HepG2 (cell line): ENCODE measurements around the gene CCDC6. TPM values are rescaled to one million over a fixed set of nuclear protein-coding genes. Genes with fewer than 3 reads are reported as not detected.

ENCODE experiments used
- BCL6 ChIP-seq: IDR thresholded peaks from 2 replicates; pipeline ENCODE4 v1.6.1; 2016; ENCODE audit warnings: missing genetic modification reagents, missing compliant biosample characterization
- DPF2 ChIP-seq: sonication (generic); formaldehyde crosslinking; IDR thresholded peaks from 2 replicates; pipeline ENCODE4 v1.4.0; 2020; ENCODE audit warnings: mild to moderate bottlenecking, low read depth, missing genetic modification reagents, borderline replicate concordance
- HMG20A ChIP-seq: IDR thresholded peaks from 2 replicates; pipeline ENCODE4 v1.6.1; 2016; ENCODE audit warnings: borderline replicate concordance
- KDM1A ChIP-seq: IDR thresholded peaks from 2 replicates; pipeline ENCODE4 v1.6.1; 2016; ENCODE audit warnings: missing compliant biosample characterization
- MATR3 ChIP-seq: sonication (generic); formaldehyde crosslinking; IDR thresholded peaks from 2 replicates; pipeline ENCODE4 v1.4.0; 2020; ENCODE audit warnings: missing genetic modification reagents
- MXI1 ChIP-seq: IDR thresholded peaks from 3 replicates; pipeline ENCODE4 v1.6.1; 2012; ENCODE audit warnings: low read depth, low read length, inconsistent platforms, borderline replicate concordance
- NAIF1 ChIP-seq: sonication (generic); formaldehyde crosslinking; IDR thresholded peaks from 2 replicates; pipeline ENCODE4 v1.5.0; 2020; ENCODE audit warnings: mild to moderate bottlenecking, missing genetic modification reagents, borderline replicate concordance
- NFKBIZ ChIP-seq: IDR thresholded peaks from 2 replicates; pipeline ENCODE4 v1.6.1; 2018; ENCODE audit warnings: missing genetic modification reagents, missing compliant biosample characterization
- NKX3-1 ChIP-seq: sonication (generic); formaldehyde crosslinking; IDR thresholded peaks from 2 replicates; pipeline ENCODE4 v1.5.0; 2020; ENCODE audit warnings: missing genetic modification reagents
- NRL ChIP-seq: sonication (generic); formaldehyde crosslinking; IDR thresholded peaks from 2 replicates; pipeline ENCODE4 v1.5.0; 2020; ENCODE audit warnings: missing genetic modification reagents, mild to moderate bottlenecking, moderate library complexity, borderline replicate concordance
- RELA ChIP-seq: sonication (generic); formaldehyde crosslinking; IDR thresholded peaks from 2 replicates; pipeline ENCODE4 v1.4.0; 2020; ENCODE audit warnings: missing genetic modification reagents
- SATB2 ChIP-seq: sonication (generic); formaldehyde crosslinking; IDR thresholded peaks from 2 replicates; pipeline ENCODE4 v1.5.0; 2020; ENCODE audit warnings: missing genetic modification reagents
- SNAPC5 ChIP-seq: sonication (generic); formaldehyde crosslinking; IDR thresholded peaks from 2 replicates; pipeline ENCODE4 v1.8.1; 2023; ENCODE audit warnings: mild to moderate bottlenecking, missing genetic modification reagents, borderline replicate concordance
- SP2 ChIP-seq: sonication (generic); formaldehyde crosslinking; IDR thresholded peaks from 2 replicates; pipeline ENCODE4 v1.5.1; 2020; ENCODE audit warnings: mild to moderate bottlenecking, missing genetic modification reagents
- TOE1 ChIP-seq: sonication (generic); formaldehyde crosslinking; IDR thresholded peaks from 2 replicates; pipeline ENCODE4 v1.4.0; 2020; ENCODE audit warnings: mild to moderate bottlenecking, missing genetic modification reagents
- ZMYM2 ChIP-seq: sonication (generic); formaldehyde crosslinking; IDR thresholded peaks from 2 replicates; pipeline ENCODE4 v1.8.0; 2022; ENCODE audit warnings: mild to moderate bottlenecking, missing genetic modification reagents
- ZNF230 ChIP-seq: sonication (generic); formaldehyde crosslinking; IDR thresholded peaks from 2 replicates; pipeline ENCODE4 v1.4.0; 2020; ENCODE audit warnings: mild to moderate bottlenecking, missing genetic modification reagents
- ZNF260 ChIP-seq: sonication (generic); formaldehyde crosslinking; IDR thresholded peaks from 2 replicates; pipeline ENCODE4 v1.4.0; 2020; ENCODE audit warnings: missing genetic modification reagents, low read depth, mild to moderate bottlenecking, borderline replicate concordance
- ZNF766 ChIP-seq: sonication (generic); formaldehyde crosslinking; IDR thresholded peaks from 2 replicates; pipeline ENCODE4 v1.5.0; 2020; ENCODE audit warnings: missing genetic modification reagents, borderline replicate concordance
- ZNF788 ChIP-seq: sonication (generic); formaldehyde crosslinking; IDR thresholded peaks from 2 replicates; pipeline ENCODE4 v1.5.0; 2020; ENCODE audit warnings: mild to moderate bottlenecking, missing genetic modification reagents, borderline replicate concordance
- ZNF816 ChIP-seq: sonication (generic); formaldehyde crosslinking; IDR thresholded peaks from 2 replicates; pipeline ENCODE4 v1.8.0; 2022; ENCODE audit warnings: missing genetic modification reagents, mild to moderate bottlenecking, borderline replicate concordance
- polyA plus RNA-seq, 8 experiments: library from polyadenylated mRNA; depleted of rRNA in 3 of 8; stranded (reverse) in 7 of 8; unstranded in 1 of 8; fragments of >200 nt; fragmentation: Illumina TruSeq in 4 of 8; extraction: Trizol in 4 of 8; gene quantifications; 2 replicates each; pipeline versions ENCODE4 v1.2.1 to v1.2.3, GENCODE V29; 2011 to 2016; ENCODE audit warnings: low read depth in 4 of 8, missing spikeins in 1 of 8, mixed read lengths in 1 of 8; ENCODE audit not compliant: insufficient read depth in 1 of 8
- total RNA-seq, 5 experiments: library from RNA; depleted of rRNA; stranded (reverse); fragments of >200 nt; fragmentation: Illumina TruSeq; extraction: Trizol; gene quantifications; 2 replicates each; pipeline ENCODE4 v1.2.3, GENCODE V29; 2016; ENCODE audit warnings: low read depth in 1 of 5
- TF ChIP-seq, protein P1 (sequence below): sonication (generic); formaldehyde crosslinking; conservative IDR thresholded peaks from 2 replicates; pipeline ENCODE4 v1.4.0; 2020; ENCODE audit warnings: missing genetic modification reagents
- TF ChIP-seq, protein P2 (sequence below): sonication (generic); formaldehyde crosslinking; IDR thresholded peaks from 2 replicates; pipeline ENCODE4 v1.4.0; 2020; ENCODE audit warnings: missing genetic modification reagents
- TF ChIP-seq, protein P3 (sequence below): sonication (generic); formaldehyde crosslinking; IDR thresholded peaks from 2 replicates; pipeline ENCODE4 v1.4.0; 2020; ENCODE audit warnings: missing genetic modification reagents
- TF ChIP-seq, protein P4 (sequence below): sonication (generic); formaldehyde crosslinking; IDR thresholded peaks from 2 replicates; pipeline ENCODE4 v1.8.0; 2022; ENCODE audit warnings: mild to moderate bottlenecking, missing genetic modification reagents; ENCODE audit not compliant: insufficient replicate concordance

The CCDC6 gene
- total and polyA plus RNA-seq, 2 of the 13 experiments (the other 11 are each of a cell fraction or from before 2014, with no cell fraction given), result 17.9 to 18.3 TPM

DNA sequence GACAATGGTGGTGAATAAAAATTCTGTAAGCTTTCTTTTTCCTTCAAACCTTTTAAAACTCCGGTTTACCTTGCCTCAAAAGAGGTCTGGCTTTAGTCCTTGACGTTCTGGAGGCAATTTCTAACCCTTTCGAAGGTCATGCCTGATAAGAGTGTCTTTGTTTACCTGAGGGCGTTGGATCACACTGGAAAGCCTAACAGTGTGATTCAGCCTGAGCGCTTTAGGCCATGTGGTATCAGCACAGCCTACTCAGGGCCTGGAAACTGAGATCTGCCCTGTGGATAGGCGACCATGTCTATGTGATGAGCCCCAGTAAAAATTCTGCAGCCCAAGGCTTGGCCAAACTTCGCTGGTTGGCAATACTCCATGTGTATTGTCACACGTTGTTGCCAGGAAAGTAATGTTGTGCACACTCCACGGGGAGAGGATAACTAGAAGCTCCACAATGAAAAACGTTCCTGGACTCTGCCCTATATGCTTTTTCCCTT, 10.7 kb downstream of the CCDC6 start (continued):
- TF ChIP-seq, protein P1, sequence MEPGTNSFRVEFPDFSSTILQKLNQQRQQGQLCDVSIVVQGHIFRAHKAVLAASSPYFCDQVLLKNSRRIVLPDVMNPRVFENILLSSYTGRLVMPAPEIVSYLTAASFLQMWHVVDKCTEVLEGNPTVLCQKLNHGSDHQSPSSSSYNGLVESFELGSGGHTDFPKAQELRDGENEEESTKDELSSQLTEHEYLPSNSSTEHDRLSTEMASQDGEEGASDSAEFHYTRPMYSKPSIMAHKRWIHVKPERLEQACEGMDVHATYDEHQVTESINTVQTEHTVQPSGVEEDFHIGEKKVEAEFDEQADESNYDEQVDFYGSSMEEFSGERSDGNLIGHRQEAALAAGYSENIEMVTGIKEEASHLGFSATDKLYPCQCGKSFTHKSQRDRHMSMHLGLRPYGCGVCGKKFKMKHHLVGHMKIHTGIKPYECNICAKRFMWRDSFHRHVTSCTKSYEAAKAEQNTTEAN (CRISPR knock-in tag), result no peak
- TF ChIP-seq ZNF816 (no peak), HMG20A (peak; percentile 64; the same call in 1 of the 2 replicates), ZMYM2 (no peak), NAIF1 (CRISPR knock-in tag) (no peak), KDM1A (CRISPR knock-in tag) (no peak), NRL (CRISPR knock-in tag) (no peak), SP2 (CRISPR knock-in tag) (no peak), ZNF260 (CRISPR knock-in tag) (no peak), ZNF230 (no peak), BCL6 (CRISPR knock-in tag) (peak; percentile 99), MATR3 (CRISPR knock-in tag) (no peak), NFKBIZ (CRISPR knock-in tag) (no peak), ZNF788 (CRISPR knock-in tag) (no peak), NKX3-1 (CRISPR knock-in tag) (no peak), TOE1 (CRISPR knock-in tag) (no peak), ZNF766 (0 out of 2 replicates have a peak, but pooled peaks have one; percentile 51), RELA (CRISPR knock-in tag) (no peak), MXI1 (peak; percentile 67; the same call in 1 of the 3 replicates), DPF2 (CRISPR knock-in tag) (no peak), SATB2 (CRISPR knock-in tag) (no peak), SNAPC5 (no peak)
- TF ChIP-seq, protein P2, sequence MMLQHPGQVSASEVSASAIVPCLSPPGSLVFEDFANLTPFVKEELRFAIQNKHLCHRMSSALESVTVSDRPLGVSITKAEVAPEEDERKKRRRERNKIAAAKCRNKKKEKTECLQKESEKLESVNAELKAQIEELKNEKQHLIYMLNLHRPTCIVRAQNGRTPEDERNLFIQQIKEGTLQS (CRISPR knock-in tag), result no peak
- TF ChIP-seq, protein P3, sequence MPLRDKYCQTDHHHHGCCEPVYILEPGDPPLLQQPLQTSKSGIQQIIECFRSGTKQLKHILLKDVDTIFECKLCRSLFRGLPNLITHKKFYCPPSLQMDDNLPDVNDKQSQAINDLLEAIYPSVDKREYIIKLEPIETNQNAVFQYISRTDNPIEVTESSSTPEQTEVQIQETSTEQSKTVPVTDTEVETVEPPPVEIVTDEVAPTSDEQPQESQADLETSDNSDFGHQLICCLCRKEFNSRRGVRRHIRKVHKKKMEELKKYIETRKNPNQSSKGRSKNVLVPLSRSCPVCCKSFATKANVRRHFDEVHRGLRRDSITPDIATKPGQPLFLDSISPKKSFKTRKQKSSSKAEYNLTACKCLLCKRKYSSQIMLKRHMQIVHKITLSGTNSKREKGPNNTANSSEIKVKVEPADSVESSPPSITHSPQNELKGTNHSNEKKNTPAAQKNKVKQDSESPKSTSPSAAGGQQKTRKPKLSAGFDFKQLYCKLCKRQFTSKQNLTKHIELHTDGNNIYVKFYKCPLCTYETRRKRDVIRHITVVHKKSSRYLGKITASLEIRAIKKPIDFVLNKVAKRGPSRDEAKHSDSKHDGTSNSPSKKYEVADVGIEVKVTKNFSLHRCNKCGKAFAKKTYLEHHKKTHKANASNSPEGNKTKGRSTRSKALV (CRISPR knock-in tag), result 0 out of 2 replicates have a peak, but pooled peaks have one; percentile 58
- TF ChIP-seq, protein P4, sequence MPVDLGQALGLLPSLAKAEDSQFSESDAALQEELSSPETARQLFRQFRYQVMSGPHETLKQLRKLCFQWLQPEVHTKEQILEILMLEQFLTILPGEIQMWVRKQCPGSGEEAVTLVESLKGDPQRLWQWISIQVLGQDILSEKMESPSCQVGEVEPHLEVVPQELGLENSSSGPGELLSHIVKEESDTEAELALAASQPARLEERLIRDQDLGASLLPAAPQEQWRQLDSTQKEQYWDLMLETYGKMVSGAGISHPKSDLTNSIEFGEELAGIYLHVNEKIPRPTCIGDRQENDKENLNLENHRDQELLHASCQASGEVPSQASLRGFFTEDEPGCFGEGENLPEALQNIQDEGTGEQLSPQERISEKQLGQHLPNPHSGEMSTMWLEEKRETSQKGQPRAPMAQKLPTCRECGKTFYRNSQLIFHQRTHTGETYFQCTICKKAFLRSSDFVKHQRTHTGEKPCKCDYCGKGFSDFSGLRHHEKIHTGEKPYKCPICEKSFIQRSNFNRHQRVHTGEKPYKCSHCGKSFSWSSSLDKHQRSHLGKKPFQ (CRISPR knock-in tag), result peak; percentile 96
